KBM-7 (cell line): Measurements from ENCODE around the gene EMC9.

ENCODE experiments used
- DNase-seq: peaks from one replicate; pipeline ENCODE4 v3.0.0-alpha.2; 2015
- in situ Hi-C: fragments of 300-500 bp; cut with MboI; formaldehyde crosslinking; loops from 2 replicates; pipeline ENCODE4 v1.14.3; 2020; ENCODE audit warnings: low sequenced_read_pairs, low pct_unique_long_range_greater_than_20kb, mixed read lengths

EMC9 gene

GRCh38 chr14:24178399-24179178 is 37.2 kb upstream of the EMC9 start:
- no peak for DNase-seq
- in situ Hi-C loops, result no loop called here

- DNase-seq, result no peak
- in situ Hi-C loops, result no loop called here
Measured at GRCh38 chr14:24177891-24178290, 36.5 kb upstream of the EMC9 start.

DNA sequence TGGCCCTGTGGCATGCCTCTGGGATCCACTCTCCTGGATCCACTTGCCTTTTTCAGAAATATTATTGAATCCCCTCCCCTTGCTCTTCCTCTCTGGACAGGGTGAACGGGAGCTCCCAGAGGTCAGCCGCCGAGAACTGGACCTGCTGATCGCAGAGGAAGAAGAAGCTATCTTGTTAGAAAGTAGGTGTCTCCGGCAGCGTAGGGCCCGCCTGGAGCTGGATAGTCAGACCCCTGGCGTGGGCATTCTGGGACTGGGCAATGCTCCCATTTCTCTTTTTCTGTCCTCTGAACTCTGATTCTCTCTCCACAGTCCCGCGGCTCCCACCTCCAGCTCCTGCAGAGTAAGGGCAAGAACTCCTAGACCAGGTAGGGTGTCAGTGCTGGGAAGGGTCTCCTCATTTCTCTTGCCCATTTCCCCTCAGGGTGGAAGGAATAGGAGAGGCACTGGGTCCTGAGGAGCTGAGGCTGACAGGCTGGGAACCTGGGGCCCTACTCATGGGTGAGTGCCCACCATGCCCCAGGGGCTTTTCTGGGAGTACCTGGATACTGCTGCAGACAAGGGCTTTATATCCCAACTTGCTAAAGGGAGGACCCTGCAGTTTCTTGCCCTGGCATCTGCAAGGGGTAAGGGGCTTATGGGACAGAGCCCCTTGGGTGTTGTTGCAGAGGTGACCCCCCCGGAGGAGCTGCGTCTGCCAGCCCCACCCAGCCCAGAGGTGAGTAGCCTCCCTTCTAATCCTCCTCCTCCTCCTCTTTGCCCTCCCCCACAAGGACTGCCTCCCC is 35.8 kb upstream of the EMC9 start:
- in situ Hi-C loops, result no loop called here
- DNase-seq, result no peak

DNA sequence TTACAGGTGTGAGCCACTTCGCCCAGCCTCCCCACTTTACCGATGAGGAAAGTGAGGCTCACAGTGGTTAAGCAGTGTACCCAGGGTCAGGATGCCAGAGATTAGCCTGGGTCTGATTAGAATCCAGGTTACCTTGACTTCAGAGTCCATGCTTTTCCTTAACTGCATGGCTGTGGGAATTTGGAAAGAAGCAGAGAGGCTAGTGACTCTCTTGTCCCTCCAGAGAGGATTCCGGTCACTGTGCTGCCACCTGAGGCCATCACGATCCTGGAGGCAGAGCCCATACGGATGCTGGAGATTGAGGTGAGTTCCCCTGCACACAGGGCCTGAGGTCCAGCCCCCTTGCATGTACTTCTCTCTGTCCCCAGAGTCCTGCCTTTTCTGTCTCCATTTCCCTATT is 35.2 kb upstream of the EMC9 start:
- in situ Hi-C loops, result no loop called here
- DNase-seq, result no peak

DNA sequence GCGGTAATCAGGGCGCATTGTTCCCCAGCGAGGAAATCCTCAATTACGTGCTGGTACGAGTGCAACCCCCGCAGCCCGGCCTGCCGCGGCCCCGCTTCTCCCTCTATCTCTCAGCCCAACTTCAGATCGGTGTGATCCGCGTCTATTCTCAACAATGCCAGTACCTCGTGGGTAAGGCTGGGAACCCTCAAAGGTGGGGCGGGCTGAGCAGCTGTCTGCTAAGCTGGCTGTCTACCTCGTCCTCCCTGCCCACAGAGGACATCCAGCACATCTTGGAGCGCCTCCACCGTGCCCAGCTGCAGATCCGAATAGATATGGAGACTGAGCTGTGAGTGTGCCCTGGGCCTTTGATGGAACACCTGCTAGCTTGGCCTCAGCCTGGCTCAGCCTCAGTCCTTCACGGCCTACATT is 31.5 kb upstream of the EMC9 start:
- in situ Hi-C loops, result no loop called here
- no peak for DNase-seq

DNA sequence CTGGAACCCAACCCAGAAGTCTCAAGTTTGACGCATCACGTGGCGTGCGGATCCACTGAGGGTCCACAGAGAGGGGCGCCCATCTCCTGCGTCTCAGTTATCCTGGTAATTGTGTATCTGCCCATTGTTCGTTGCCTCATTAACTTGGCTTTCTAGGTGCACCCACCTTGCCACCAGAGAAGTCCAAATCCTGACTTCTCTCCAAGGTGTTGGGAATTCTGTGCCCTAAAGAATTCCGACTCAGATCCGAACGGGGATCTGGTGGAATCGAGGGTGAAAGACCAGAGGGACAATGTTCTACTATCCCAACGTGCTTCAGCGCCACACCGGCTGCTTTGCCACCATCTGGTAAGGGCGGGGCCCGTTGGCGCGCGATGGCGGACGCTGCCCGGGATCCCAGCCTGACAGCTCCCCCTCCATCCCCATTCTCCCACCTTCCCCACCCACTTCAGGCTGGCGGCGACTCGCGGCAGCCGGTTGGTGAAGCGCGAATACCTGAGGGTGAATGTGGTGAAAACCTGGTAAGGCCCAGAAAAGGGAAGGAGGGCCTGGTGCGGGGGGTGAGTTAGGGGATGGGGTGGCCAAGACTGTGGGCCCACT is 31.0 kb upstream of the EMC9 start:
- in situ Hi-C loops, result no loop called here
- no peak for DNase-seq

DNA sequence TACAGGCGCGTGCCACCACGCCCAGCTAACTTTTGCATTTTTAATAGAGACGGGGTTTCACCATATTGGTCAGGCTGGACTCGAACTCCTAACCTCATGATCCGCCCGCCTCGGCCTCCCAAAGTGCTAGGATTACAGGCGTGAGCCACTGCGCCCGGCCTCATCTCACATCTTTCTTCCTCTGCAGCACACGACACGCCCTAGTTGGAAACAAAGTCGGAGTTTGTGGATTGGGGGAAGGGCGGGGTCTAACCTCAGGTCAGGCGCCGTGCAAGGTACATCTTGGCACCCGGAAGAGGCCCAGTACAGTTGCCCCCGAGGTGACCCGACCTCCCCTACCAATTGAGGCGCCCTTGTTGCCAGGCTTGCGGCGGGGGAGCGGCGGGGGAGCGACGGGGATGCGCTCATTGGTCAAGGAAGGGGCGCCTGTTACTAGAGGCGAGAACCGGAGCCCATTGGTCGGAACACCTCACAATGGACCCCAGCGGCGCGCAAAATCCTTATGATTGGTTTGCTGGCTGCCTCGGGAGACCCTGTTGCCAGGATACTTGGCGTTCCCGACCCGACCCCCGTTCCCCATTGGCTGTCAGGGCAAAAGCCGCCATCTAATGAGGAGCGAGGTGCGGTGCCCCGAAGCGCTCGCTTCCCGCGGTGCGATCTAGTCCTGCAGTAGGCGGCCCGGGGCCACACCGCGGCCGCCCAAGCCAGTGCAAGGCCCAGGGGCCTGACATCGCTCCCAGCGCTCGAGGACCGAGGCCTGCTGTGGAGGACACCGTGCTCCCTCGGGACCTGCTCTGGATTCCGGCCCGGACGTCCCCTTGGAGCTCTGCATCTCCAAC is 30.2 kb upstream of the EMC9 start, which contains the start of gene REC8:
Gene REC8 (plus strand): TSS at position 659 of the 839 bp plus-strand sequence. CDS start 473 bp downstream, outside the sequence.
- in situ Hi-C loops, result no loop called here
- no peak for DNase-seq

GRCh38 chr14:24167469-24168114 is 26.2 kb upstream of the EMC9 start:
- no peak for DNase-seq
- in situ Hi-C loops, result no loop called here

- DNase-seq, result no peak
- in situ Hi-C loops, result no loop called here
Measured at GRCh38 chr14:24165785-24166184, 24.4 kb upstream of the EMC9 start.

DNA sequence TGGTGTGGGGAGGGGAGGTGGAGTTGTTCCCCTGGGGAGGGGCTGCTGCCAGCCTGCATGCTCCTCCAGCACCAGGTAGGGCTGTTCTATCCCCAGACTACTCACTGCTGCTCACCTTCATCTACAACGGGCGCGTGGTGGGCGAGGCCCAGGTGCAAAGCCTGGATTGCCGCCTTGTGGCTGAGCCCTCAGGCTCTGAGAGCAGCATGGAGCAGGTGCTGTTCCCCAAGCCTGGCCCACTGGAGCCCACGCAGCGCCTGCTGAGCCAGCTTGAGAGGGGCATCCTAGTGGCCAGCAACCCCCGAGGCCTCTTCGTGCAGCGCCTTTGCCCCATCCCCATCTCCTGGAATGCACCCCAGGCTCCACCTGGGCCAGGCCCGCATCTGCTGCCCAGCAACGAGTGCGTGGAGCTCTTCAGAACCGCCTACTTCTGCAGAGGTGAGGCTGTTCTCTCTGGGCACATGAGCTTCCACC is 23.2 kb upstream of the EMC9 start:
- DNase-seq, result no peak
- in situ Hi-C loops, result no loop called here

GRCh38 chr14:24162093-24162492 is 20.7 kb upstream of the EMC9 start:
- no peak for DNase-seq
- in situ Hi-C loops, result no loop called here

DNA sequence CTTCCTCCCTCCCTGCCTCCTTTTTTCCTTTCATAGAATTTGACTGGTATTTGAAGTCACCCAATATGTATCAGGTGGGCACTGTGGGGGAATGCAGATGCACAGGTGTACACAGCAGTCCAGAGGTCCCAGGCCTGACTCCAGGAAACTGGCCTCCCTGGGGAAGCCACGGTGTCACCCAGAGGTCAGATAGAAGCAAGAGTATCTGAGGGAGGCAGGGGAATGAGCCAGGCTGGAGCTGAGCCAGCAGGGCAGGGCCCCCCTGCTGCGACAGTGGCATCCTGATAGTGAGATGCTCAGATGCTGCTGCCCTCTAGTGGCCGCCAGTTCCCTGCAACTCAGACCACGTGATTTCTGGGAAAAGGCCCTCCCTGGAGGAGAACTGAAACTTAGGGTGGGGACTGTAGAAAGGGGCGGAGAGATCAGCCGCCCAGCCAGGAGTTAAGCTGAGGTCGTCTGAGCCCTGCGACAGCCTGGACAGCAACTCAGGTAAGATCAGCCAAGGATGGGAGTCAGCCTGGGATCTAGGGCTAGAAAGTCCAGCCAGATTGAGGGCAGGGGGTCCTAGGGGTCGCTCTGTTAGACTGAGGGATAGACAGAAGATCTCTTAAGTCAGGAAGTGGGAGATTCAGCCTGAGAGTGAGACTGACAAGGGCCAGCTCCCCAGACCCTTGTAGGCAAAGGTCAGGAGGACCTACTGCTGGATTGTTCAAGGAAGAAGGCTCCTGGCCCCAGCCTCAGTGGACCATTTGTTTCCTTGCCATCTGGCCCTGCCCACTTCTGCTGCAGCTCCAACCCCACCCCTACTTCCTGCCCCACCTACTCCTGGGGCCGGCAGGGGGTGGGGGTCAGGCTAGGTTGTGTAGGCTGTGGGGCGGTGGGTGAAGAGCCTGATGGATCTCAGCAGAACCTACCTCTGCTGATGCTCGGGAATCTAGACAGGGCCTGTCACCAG is 19.7 kb upstream of the EMC9 start, which contains the start of gene IRF9:
Gene IRF9 (plus strand): TSS at position 416 of the 955 bp plus-strand sequence. CDS start 880 bp downstream, outside the sequence.
- peak; percentile 99 for DNase-seq
- in situ Hi-C loops, result no loop called here

- no peak for DNase-seq
- in situ Hi-C loops, result no loop called here
Measured at GRCh38 chr14:24160499-24160849, 19.1 kb upstream of the EMC9 start.

GRCh38 chr14:24159777-24160498 is 18.5 kb upstream of the EMC9 start:
- no peak for DNase-seq
- in situ Hi-C loops, result no loop called here

- no peak for DNase-seq
- in situ Hi-C loops, result no loop called here
Measured at GRCh38 chr14:24157331-24157730, 15.9 kb upstream of the EMC9 start.

- in situ Hi-C loops, result no loop called here
- no peak for DNase-seq
Measured at GRCh38 chr14:24156840-24157239, 15.4 kb upstream of the EMC9 start.

DNA sequence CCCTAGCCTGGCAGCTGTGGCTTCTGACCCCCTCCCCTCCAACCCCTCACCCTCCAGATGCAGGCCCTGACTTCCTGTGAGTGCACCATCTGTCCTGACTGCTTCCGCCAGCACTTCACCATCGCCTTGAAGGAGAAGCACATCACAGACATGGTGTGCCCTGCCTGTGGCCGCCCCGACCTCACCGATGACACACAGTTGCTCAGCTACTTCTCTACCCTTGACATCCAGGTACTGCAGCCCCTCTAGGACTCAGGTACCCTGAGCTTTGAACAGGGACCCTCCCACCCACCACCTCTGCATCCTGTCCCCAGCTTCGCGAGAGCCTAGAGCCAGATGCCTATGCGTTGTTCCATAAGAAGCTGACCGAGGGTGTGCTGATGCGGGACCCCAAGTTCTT is 13.7 kb upstream of the EMC9 start:
- in situ Hi-C loops, result no loop called here
- no peak for DNase-seq
